Transverse colon (tissue), 4 donors: Measurements from ENCODE around the gene PLEKHA3. TPM values are rescaled to one million over a fixed set of nuclear protein-coding genes. Genes with fewer than 3 reads are reported as not detected.
A peak's percentile ranks its signal among the peaks of the same experiment; 100 is the strongest.

Experiments used
- DNase-seq: peaks from one replicate; pipeline ENCODE4 v3.0.0-alpha.2; 2019
- H3K27ac ChIP-seq, 4 donors: fragments of 200-600 bp; sonication (generic); 2 replicates each; pipeline ENCODE4 v1.5.1; 2016 to 2018; ENCODE audit warnings: inconsistent platforms in 4 of 4
- H3K27me3 ChIP-seq: fragments of 200-600 bp; sonication (generic); 2 replicates; pipeline ENCODE4 v1.5.1; 2017; ENCODE audit warnings: inconsistent platforms
- H3K36me3 ChIP-seq, 4 donors: fragments of 200-600 bp; sonication (generic); 2 replicates each; pipeline ENCODE4 v1.5.1; 2017 to 2019; ENCODE audit warnings: inconsistent platforms in 4 of 4
- H3K4me1 ChIP-seq, 4 donors: fragments of 200-600 bp; sonication (generic); 2 replicates each; pipeline ENCODE4 v1.5.1; 2017 to 2020; ENCODE audit warnings: inconsistent platforms in 4 of 4
- H3K4me3 ChIP-seq, 4 donors: fragments of 200-600 bp; sonication (generic); 1 replicate in 1 of 4; 2 replicates in 3 of 4; pipeline versions ENCODE4 v1.5.1 to v1.6.1; 2017 to 2019; ENCODE audit warnings: inconsistent platforms in 4 of 4
- H3K9me3 ChIP-seq, 2 donors: fragments of 200-600 bp; sonication (generic); 2 replicates each; pipeline ENCODE4 v1.5.1; 2017 to 2019; ENCODE audit warnings: inconsistent platforms in 2 of 2
- CTCF ChIP-seq, 5 experiments: fragments of 200-600 bp in 3 of 5; fragments of 450-650 bp in 2 of 5; sonication (generic) in 3 of 5; IDR thresholded peaks; 1 replicate in 2 of 5; 2 replicates in 3 of 5; pipeline ENCODE4 v1.5.1; 2016 to 2017; ENCODE audit warnings: antibody characterized with exemption in 5 of 5, inconsistent platforms in 3 of 5, mild to moderate bottlenecking in 2 of 5, moderate library complexity in 1 of 5
- EP300 ChIP-seq: sonication (generic); formaldehyde crosslinking; IDR thresholded peaks from one replicate; pipeline ENCODE4 v1.6.1; 2017; ENCODE audit warnings: antibody characterized with exemption, low read depth
- POLR2A ChIP-seq: fragments of 450-650 bp; IDR thresholded peaks from one replicate; pipeline ENCODE4 v1.6.1; 2016; ENCODE audit warnings: antibody characterized with exemption, mild to moderate bottlenecking, moderate library complexity
- POLR2AphosphoS5 ChIP-seq, 3 donors: sonication (generic); formaldehyde crosslinking; IDR thresholded peaks; one replicate each; pipeline ENCODE4 v1.6.1; 2016; ENCODE audit warnings: antibody characterized with exemption in 3 of 3
- WGBS, 2 donors: methylation state at CpG; one replicate each; pipeline ENCODE4 v1.1.5; 2018; ENCODE audit warnings: low coverage in 1 of 2; 5-methylcytosine and 5-hydroxymethylcytosine counted together
- in situ Hi-C, 4 donors: fragments of 200-750 bp; cut with MboI; loops; one replicate each; pipeline versions ENCODE4 v1.15.0 to v1.15.1; 2017; ENCODE audit warnings: low sequenced_read_pairs in 3 of 4, low pct_ligation_motif_present in 1 of 4, low pct_unique_long_range_greater_than_20kb in 1 of 4
- intact Hi-C: fragments of 100-400 bp; cut with DNase I; formaldehyde crosslinking; loops from one replicate; pipeline ENCODE4 v1.15.1; 2023; ENCODE audit warnings: low total_unique reads
- total RNA-seq, 4 donors: library from RNA; depleted of rRNA; stranded (reverse); fragments of >200 nt; gene quantifications; one replicate each; pipeline ENCODE4 v1.1.0, GENCODE V29; 2016

The PLEKHA3 gene
- total RNA-seq, 4 donors from 2014 or later, result 8.2 to 83.2 (median 11.0) TPM

GRCh38 chr2:178491612-178492011 is 11.4 kb downstream of the PLEKHA3 start:
- Histone ChIP-seq H3K4me3 (no peak overlapping the region), H3K27ac (no peak overlapping the region), H3K9me3 (no peaks in the 10 kb centered on the region), H3K36me3 (peaks cover 0 to 54% (median 20%) of the 10 kb centered on the region in 4 donors), H3K4me1 (peaks cover 0 to 13% (median 6%) of the 10 kb centered on the region in 4 donors), H3K27me3 (no peaks in the 10 kb centered on the region)
- WGBS, 2 donors, result 90% methylated on average over 6 of the region's 6 CpGs
- in situ Hi-C loops, result no loop called here
- intact Hi-C loops, result no loop called here
- DNase-seq, result no peak
- TF ChIP-seq POLR2A (no peak), CTCF (IDR thresholded peaks at IDR 0.05) (no peak), EP300 (no peak), POLR2AphosphoS5 (IDR thresholded peaks at IDR 0.05) (no peak)

- peaks cover 0 to 15% (median 6%) of the 10 kb centered on the region in 4 donors for H3K4me1 ChIP-seq
- H3K4me3 ChIP-seq, result no peak overlapping the region
- H3K36me3 ChIP-seq, result peaks cover 0 to 65% (median 27%) of the 10 kb centered on the region in 4 donors
- DNase-seq, result no peak
- 50 to 66% methylated on average over 3 to 4 of the region's 4 CpGs for WGBS, 2 donors
- peak overlapping the region; percentile 46 to 58 (median 52) for H3K27ac ChIP-seq
- H3K9me3 ChIP-seq, result no peaks in the 10 kb centered on the region
- TF ChIP-seq CTCF (IDR thresholded peaks at IDR 0.05), result no peak
- no peak for TF ChIP-seq POLR2AphosphoS5 (IDR thresholded peaks at IDR 0.05)
- no peak for TF ChIP-seq POLR2A
- no peak for TF ChIP-seq EP300
- in situ Hi-C loops (no loop called here), intact Hi-C loops (no loop called here)
- H3K27me3 ChIP-seq, result no peaks in the 10 kb centered on the region
Observed at GRCh38 chr2:178496049-178496448, 15.8 kb downstream of the PLEKHA3 start.

- in situ Hi-C loops (no loop called here), intact Hi-C loops (no loop called here)
- Histone ChIP-seq H3K4me3 (no peak overlapping the region), H3K27me3 (no peaks in the 10 kb centered on the region), H3K4me1 (peaks cover 0 to 15% (median 6%) of the 10 kb centered on the region in 4 donors), H3K9me3 (no peaks in the 10 kb centered on the region), H3K27ac (no peak overlapping the region), H3K36me3 (peaks cover 0 to 68% (median 27%) of the 10 kb centered on the region in 4 donors)
- no peak for TF ChIP-seq POLR2AphosphoS5 (IDR thresholded peaks at IDR 0.05)
- TF ChIP-seq EP300, result no peak
- no peak for DNase-seq
Observed at GRCh38 chr2:178498137-178498536, 17.9 kb downstream of the PLEKHA3 start.

- H3K4me3 ChIP-seq, result no peak overlapping the region
- intact Hi-C loops (no loop called here), in situ Hi-C loops (no loop called here)
- no peaks in the 10 kb centered on the region for H3K27me3 ChIP-seq
- TF ChIP-seq EP300, result no peak
- TF ChIP-seq CTCF (IDR thresholded peaks at IDR 0.05), result no peak
- TF ChIP-seq POLR2AphosphoS5 (IDR thresholded peaks at IDR 0.05), result no peak
- TF ChIP-seq POLR2A, result no peak
- no peaks in the 10 kb centered on the region for H3K9me3 ChIP-seq
- peaks cover 0 to 15% (median 6%) of the 10 kb centered on the region in 4 donors for H3K4me1 ChIP-seq
- WGBS, 2 donors, result 87 to 98% methylated on average over 3 of the region's 3 CpGs
- no peak overlapping the region for H3K27ac ChIP-seq
- no peak for DNase-seq
- H3K36me3 ChIP-seq, result peaks cover 0 to 69% (median 25%) of the 10 kb centered on the region in 4 donors
Observed at GRCh38 chr2:178499640-178500039, 19.4 kb downstream of the PLEKHA3 start.

- DNase-seq, result no peak
Observed at GRCh38 chr2:178502751-178503150, 22.5 kb downstream of the PLEKHA3 start.

More at GRCh38 chr2:178502751-178503150, 22.5 kb downstream of the PLEKHA3 start:
- H3K4me3 ChIP-seq, result no peak overlapping the region
- no peak overlapping the region for H3K27ac ChIP-seq
- no peaks in the 10 kb centered on the region for H3K27me3 ChIP-seq
- H3K36me3 ChIP-seq, result peaks cover 0 to 58% (median 29%) of the 10 kb centered on the region in 4 donors
- peaks cover 0 to 7% (median 2%) of the 10 kb centered on the region in 4 donors for H3K4me1 ChIP-seq
- no peak for TF ChIP-seq POLR2AphosphoS5 (IDR thresholded peaks at IDR 0.05)
- no peak for TF ChIP-seq EP300
- no peak for TF ChIP-seq POLR2A
- no peak for TF ChIP-seq CTCF (IDR thresholded peaks at IDR 0.05)
- in situ Hi-C loops, result no loop called here
- intact Hi-C loops, result no loop called here
- 53 to 100% methylated on average over 4 of the region's 4 CpGs for WGBS, 2 donors
- no peaks in the 10 kb centered on the region for H3K9me3 ChIP-seq
